ENCODE data around the gene KCNQ1. TPM values are rescaled to one million over a fixed set of nuclear protein-coding genes. Genes with fewer than 3 reads are reported as not detected.

The KCNQ1 gene
- total RNA-seq, 1 donor from 2014 or later, result 6.0 TPM

DNA sequence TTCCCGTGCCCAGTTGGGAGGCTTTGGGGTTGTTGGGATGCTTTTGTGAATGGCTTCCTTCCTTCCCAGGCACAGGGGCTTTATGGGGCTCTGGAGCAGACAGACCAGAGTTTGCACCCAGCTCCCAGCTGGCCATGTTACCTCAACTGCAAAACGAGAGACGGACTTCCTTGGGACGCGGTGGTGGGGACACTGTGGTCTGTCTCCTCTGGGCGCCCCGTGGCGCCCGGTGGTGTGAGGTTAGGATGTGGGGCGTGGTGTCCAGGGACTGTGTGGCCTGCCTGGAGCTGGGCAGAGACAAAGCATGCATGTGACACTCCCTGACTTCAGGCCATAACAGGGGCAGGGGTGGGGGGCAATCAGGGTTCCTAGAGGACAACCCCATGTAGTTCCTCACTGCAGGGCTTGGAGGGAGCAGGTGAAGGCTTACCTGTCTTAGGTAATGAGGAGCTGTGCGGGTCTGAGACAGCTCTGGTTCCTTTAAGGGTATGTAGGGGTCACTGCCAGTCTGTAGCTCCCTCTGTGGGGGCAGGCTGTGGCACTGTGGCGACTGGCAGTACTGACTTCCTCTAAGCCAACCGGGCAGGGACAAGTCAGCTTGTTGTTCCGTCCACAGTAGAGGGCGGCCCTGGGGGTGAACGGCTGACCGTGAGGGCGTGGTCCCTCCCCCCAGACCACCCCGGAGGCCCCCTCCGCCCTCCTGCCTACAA lies 14.4 kb downstream of the KCNQ1 start:
- intact Hi-C loops (cut with micrococcal nuclease), result no loop called here

DNA sequence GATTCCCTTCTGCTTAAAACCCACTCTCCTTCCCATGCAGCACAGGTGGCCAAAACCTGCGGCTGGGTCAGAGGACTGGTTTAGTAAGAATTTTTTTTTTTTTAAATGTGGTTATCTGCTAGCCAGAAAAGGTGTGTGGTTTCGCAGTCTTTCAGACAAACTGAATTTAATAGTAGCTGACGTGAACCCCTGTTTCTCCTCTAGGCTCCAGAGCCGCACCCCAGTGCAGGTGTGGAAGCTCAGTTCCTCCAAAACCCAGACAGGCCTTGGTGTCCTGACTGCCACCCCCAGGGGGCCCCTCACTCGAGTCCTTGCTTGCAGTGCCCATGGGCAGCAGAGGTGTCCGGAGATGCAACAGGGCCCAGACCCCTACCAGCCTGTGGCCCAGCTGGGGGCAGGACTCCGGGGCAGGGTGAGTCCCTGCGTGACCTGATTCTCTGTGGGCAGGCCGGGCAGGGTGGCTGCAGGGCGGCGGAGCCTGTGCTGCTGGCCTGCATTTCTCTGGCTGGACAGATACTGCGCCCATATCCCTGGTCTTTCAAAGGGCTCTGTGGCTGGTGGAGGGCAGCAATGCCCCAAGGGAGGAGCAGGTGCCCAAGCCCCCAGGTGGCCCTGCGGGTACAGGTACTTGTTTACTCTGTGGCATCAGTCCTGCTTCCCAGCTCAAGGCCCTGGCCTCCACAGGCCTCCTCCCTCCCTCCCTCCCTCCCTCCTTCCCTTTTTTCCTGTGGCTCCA lies 15.2 kb downstream of the KCNQ1 start:
- intact Hi-C loops (cut with micrococcal nuclease), result no loop called here

DNA sequence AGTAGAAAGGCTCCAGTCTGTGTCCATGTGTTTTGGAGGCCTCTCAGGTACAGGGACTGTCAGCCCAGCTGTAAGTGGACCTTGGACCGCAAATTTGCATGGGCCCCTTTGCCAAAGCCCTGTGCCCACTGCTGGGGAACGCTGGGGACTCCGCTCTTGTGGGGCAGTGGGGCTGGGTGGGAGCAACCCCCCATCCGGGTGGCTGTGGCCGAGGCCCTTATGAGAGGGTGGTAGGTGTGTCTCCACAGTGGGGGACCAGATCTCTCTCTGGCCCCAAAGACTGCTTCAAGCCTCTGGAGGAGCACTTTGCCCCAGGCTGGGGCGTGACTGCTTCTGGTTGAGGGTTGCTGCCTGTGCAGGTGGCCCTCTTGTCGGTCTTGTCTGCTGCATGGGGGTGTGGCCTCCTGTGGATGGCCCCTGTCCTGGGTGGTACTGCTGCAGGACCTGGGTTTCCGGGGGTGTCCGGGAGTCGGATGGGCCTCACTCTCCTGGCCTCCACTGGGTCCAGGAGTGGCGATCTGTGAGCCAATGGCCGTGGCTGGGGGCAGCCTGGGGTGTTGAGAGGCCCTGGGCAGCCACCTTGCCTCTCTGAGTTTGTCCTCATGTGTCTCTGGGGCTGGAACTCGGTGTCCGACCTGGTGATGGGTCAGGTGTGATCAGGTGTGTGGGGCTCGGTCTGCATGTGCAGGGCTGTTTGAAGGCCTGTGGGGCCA lies 15.9 kb downstream of the KCNQ1 start:
- intact Hi-C loops (cut with micrococcal nuclease), result no loop called here

DNA sequence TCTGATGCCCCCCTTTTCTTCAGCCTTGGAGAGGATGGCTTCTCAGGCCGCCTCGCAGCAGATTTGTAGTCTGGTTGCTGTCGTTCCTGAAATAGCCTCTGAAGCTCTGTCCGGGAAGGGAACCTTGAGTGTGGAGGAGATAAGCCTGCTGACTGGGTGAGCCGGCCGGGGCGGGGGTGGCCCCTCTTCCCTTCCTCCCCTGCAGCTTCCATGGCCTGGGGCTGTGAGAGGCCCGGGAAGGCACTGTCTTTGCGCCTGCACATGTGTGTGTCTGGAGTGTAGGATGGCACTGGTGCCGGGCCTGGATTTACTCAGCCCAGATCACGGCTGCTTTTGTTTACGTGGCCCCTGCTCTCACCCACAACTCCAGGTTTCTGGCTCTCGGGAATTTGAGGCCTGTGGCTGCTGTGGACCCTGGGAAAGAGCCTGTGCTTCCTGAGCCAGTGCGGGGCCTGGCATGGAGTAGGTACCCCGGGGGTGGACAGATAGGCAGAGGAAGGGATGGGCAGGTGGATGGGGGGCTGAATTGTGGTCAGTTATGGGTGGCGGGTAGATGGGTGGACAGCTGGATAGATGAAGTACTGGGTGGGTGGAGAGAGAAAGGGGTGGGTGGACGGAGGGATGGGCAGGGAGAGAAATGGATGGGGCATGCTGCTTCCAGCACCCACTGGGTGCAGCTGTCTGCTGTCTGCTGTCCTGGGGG lies 16.6 kb downstream of the KCNQ1 start:
- intact Hi-C loops (cut with micrococcal nuclease), result no loop called here

DNA sequence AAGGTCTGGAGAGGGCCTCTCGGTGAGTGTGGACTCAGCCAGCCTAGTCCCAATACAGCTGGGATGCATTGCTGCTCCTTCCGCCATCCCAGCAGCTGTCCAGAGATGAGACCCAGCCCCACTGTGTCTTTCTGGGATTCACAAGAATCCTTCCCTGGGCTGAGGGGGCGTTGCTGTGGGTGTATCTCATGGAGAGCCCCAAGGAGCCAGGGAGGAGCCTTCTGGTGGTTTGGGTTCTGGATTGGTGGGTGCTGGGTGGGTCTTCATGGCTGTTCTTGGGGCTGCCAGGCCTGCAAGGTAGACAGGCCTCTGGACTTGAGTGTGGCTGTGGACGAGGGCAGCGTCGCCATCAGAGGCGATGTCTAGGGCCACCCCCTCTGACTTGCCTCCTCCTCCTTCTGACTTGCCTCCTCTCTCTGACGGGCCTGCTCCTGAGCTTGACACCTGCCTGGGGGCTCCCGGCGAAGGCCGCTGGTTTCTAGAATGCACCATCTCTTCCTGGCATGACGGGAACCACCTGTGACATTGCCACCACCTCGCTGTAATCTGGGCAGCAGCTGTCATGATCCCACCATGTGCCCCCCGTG lies 17.2 kb downstream of the KCNQ1 start:
- intact Hi-C loops (cut with micrococcal nuclease), result loop anchor here (2.0 kb wide), 1 partner anchor 15 kb away; no protein-coding TSS in a partner anchor

DNA sequence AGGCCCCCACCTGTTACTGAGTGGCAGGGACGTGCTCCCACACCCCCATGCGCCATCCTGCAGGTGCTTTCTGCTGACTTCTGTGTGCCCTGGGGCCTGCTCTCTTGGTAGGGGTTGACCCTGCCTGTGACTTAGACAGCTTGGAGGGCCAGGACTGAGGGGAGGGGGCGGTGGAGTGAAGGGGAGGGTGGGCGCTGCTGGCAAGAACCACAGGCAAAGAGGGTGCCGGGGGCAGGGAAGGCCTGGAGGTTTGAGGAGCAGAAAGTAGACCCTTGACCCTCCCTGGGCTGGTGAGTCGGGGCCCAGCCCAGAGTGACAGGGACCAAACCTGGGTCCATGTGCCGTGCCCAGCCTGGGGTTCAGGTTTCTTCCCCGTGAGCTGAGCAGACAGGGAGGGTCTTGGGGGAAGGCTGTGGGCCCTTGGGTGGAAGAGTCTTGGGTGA lies 17.8 kb downstream of the KCNQ1 start:
- intact Hi-C loops (cut with micrococcal nuclease), result loop anchor here (2.0 kb wide), 1 partner anchor 16 kb away; no protein-coding TSS in a partner anchor

DNA sequence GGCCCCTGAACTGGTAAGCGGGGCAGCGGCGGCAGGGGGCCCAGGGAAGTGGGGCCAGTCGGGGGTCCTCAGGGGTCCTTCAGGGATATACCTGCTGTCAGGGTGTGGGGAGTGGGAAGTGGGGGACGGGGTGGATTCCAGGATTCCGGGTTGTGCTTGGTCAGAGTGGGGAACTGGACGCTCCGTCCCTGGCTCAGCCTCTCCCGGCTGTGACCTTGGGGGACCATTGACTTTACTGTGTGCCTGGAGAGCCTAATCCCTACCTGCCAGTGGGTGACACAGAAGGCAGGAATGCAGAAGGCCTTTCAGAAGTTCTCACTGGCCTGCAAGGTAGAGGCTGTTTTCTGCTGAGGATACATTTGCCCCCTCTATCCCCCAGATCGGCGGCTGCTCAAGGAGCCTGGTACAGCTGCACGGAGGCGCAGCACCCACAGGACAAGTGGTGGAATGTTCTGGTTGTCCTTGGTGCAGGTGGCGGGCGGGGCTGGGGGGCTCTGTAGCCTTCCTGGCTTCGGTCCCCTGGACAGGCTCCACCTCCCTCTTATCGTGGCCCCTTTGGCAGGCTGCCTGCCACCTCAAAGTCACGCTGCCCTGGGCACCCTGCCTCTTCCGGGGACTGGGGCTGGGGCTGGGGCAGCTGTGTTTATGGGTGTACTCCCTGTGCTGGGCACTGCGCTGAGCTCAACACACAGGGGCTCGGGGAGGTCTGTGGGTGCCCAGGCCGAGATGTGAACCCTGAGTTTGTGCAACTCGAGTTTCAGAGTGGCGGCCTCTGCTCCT lies 18.4 kb downstream of the KCNQ1 start:
- intact Hi-C loops (cut with micrococcal nuclease), result loop anchor here (2.0 kb wide), 1 partner anchor 16 kb away; no protein-coding TSS in a partner anchor

DNA sequence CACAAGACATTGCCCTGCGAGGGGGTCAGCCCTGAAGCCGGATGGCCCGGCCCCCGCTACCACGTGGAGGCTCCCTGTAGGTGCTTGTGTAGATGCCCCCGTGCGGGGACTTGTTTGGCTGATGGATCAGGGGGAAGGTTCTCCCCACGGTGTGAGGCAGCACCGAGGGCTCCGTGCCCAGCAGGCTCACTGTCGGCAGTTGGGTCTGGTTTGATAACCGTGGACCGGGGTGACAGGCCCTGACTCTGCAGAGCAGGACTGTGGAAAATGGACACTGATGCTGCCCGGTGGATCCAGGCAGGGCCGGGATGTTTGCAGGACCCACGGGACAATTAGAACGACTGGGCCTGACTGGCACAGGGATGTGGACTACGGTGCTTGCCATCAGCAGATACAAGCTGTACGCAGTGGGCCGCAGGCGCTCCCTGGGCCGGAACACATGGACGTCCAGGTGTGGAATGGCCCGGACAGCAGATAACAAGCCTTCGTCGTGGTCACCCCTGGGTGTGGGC lies 19.0 kb downstream of the KCNQ1 start:
- intact Hi-C loops (cut with micrococcal nuclease), result loop anchor here (2.0 kb wide), 1 partner anchor 17 kb away; no protein-coding TSS in a partner anchor

DNA sequence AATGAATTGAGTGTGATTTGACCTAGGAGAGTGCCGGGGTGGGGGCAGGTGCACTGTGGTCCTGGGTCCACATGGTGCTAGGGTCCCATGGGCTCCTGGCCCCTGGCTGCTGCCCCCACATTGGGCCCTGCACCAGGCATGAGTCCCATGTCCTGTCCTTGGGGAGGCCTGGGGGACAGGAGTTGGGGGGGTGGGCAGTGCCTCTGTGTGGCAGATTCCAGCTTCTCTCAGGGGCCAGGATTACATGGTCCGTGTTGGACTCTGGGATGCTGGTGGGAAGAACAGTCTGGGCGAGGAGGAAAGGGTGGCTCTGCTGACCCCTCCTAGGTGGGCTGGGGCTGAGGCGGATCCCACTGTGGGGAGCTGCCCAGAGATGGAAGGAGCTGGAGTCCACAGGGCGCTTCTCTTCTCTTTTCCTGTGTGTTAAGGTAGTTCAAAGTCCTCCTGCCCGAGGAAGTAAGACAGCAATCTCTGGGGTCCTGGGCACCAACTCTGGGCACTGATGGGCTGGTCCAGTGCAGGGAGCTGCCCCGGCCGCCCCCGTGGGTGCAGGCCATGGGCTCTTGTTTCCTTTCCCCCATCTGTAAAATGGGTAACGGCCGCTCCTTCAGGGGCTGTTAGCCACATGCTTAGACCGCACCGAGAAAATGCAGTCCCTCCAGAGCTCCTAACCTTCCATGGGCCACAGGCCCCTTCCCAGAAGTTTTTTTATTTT lies 19.8 kb downstream of the KCNQ1 start:
- intact Hi-C loops (cut with micrococcal nuclease), result no loop called here

DNA sequence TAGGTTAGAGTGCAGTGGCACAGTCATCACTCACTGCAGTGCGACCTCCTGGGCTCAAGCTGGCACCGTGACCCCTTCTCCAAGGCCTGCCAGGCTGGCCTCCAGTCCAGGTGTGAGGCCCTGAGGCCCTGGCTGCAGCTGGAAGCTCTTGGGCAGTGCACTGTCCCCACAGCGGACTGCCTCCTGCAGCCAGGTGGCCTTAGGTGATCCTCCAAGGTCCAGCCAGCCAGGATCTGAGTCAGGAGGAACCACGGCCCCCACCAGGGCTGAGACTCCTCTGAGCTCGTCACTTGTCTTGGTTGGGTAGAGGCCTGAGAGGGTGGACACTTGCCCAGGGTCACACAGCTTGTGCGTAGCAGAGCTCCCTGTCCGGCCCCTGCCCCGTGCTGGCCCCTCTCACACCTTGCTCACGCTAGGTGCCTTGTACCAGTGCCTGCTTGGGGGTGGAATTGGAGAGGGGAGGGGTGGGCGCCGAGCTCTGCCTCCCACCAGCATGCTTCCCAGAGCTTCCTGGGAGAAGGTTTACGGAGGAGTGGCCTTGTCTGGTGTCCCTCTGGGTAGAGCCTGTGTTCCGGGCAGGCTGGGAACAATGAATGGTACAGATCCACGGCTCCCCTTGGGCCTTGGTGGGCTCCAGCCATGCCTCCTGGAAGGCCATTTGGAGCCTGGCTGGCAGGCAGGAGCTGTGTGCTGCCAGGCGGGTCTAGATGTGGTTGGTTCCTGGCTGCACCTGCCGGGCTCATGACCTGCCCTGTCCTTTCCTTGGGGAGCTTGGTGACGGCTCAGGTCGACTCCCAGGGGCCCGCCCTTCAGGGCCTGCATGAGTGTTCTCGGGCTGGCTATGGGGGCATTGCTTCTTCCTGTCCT lies 20.6 kb downstream of the KCNQ1 start:
- intact Hi-C loops (cut with micrococcal nuclease), result no loop called here

DNA sequence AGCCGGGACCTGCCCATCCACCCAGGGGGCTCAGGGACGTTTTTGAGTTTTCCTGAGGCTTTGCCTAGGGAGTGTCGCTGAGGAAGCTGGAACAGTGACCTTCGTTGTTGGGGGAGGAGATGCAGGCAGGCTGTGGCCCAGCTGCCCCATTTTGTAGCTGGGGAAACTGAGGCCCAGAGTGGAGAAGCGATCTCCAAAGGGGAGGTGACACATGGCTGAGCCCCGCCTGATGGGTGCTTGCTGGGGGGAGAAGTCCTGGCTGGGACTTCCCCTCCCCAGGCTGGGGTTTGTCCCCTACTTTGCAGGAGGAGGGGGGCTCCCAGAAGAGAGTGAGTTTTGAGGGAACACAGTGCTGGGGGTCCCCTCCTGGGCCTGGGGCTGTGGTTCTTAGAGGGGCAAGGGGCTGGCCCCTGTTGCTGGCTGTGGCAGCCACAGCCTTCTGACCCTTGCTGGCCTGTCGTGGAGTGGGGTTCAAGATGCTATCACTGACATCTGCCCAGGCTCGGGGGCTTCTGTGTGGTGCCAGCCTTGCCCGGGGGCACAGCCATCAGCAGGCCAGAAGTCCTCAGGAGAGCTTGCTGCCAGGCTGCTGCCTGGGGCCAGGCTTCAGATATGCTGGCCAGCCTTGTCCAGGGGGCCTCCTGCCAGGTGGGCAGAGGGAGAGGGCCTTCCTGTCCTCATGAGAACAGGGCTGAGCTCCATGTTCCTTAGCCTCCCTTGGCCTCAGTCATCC lies 21.4 kb downstream of the KCNQ1 start:
- intact Hi-C loops (cut with micrococcal nuclease), result no loop called here

DNA sequence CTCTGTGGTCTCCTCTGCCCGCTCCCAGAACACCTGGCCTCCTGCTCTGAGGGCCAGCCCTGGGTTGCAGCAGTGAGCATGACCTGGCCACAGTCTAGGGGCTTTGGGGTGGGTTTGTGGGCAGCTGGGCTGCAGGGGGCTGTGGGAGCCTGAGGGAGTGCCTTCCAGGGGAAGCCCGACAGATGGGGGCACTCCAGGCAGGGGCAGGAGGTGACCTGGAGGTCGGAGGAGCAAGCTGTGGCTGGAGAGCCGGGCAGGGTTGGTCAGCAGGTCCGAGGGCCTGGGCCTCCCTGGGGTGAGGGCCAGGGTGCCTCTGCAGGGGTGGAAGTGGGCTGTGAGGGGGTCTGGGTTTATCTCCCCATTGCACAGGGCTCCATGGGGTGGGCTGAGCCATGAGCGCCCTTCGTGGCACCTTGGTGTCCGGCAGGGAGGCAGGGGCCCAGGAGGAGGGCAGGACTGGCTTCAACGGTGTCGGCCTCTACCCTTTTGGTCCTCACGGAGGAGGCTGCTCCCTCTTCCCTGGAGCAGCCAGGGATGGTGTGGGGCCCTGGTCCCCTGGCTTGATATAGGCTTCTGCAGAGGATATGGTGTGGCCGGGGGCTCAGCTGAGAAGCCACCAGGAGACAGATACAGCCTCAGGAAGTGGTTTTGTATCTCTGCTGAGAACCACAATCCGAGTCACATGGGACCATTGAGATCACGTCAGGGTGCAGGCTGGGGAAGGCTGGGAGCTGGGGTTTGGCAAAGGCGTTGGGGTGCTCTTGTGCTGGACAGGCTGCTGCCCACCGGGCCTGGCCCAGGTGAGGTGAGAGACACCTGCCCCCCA lies 22.3 kb downstream of the KCNQ1 start:
- intact Hi-C loops (cut with micrococcal nuclease), result loop anchor here (1.0 kb wide), 1 partner anchor 14 kb away; no protein-coding TSS in a partner anchor

DNA sequence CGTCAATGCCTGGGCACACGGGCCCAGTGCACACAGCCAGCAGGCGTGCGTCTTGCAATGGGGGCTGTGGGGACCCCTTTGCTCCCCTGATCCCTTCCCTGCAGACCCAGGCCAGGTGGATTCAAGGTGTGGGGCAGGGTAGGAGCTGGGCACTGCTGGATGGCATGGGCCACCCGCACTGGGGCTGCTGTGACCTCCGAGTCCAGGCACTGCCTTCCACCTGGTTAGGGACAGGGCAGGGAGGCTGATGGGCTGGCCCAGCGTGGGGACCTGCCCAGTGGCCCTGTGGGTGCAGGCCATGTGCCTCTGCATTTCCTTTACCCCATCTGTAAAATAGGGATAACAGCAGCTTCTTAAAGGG lies 22.9 kb downstream of the KCNQ1 start:
- intact Hi-C loops (cut with micrococcal nuclease), result loop anchor here (1.0 kb wide), 1 partner anchor 14 kb away; no protein-coding TSS in a partner anchor

DNA sequence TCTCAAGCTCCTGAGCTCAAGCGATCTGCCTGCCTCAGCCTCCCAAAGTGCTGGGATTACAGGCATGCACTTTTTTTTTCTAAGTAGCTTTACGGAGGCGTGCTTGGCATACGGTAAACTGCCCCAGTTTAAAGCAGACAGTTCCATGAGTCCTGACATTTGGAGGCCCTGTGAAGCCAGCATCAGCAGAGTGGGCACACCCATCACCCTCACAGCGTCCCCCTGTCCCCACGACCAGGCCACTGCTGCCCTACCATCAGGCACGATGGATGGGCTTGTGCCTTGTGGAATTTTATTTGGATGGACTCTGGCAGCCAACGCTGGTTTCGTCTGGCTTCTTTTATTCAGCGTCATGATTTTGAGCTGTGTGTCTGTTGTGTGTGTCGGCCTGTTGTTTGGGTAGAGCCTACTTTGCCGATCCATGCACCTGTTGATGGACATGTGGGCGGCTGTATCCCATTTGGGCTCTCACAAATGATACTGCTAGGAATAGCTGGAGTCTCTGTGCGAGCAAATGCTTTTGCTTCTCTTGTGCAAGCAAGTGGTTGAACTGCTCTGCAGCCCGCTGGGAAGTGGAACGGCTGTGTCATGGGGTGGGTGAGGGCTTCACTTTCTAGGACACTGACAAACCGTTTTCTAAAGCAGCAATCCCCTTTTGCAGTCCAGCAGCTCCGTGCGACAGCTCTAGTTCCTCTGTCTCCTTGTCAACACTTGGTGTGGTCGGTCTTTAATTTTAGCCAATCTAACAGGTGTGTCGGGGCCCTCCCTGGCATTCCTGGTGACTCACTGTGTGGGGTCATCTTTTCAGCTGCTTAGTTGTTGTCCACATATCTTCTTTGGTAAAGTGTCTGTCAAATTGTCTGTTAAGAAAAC lies 23.8 kb downstream of the KCNQ1 start:
- intact Hi-C loops (cut with micrococcal nuclease), result no loop called here

DNA sequence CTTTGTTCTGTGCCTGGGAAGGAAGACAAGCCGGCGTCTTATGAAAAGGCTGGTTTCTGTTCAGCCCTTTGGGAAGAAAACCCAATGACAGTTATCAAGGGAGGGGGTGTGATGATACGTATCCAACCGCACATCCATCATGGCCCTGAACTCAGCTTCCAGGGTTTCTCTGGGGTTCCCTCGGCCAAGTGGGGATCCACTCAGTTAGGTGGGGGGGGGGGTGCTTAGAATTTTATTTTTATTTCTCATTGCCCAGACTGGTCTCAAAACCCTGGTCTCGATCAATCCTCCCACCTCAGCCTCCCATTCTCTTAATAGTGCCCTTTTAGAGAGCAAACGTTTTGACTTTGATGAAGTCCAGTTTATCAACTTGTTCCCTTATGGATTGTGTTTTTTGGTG lies 25.7 kb downstream of the KCNQ1 start:
- intact Hi-C loops (cut with micrococcal nuclease), result no loop called here

All from T-helper 2 cell treated with Interferon-gamma antibody and Interleukin-4, amounts not matched to agents 100 ng/mL and 5 ng/mL, for 36 hours (primary cell).